Kidney (tissue), 14 donors: Measurements from ENCODE around the gene STAP2. TPM values are rescaled to one million over a fixed set of nuclear protein-coding genes. Genes with fewer than 3 reads are reported as not detected.
"Not testable (repeated sequence)": the region's sequence is repeated elsewhere in the genome, so short reads cannot be mapped to it uniquely, and the experiment has no call there.

Source experiments
- DNase-seq, 5 donors: peaks; one replicate each; pipeline ENCODE4 v3.0.0-alpha.2; 2013 to 2020
- FAIRE-seq: peaks from 2 replicates; lab custom pipeline; 2012; peaks lifted over from hg19 to GRCh38; lab: Jason Lieb, UNC
- H3K27ac ChIP-seq, 2 donors: one replicate each; pipeline ENCODE4 v1.7.0; 2013; ENCODE audit warnings: low read depth in 2 of 2, low read length in 2 of 2, inconsistent platforms in 1 of 2
- H3K27me3 ChIP-seq: one replicate; pipeline ENCODE4 v1.7.1; 2013; ENCODE audit warnings: low read length, inconsistent platforms; ENCODE audit not compliant: control insufficient read depth, insufficient read depth
- H3K36me3 ChIP-seq, 3 donors: one replicate each; pipeline versions ENCODE4 v1.7.0 to v1.7.1; 2013; ENCODE audit warnings: low read length in 3 of 3, control low read depth in 1 of 3, inconsistent platforms in 1 of 3; ENCODE audit not compliant: insufficient read depth in 3 of 3, control insufficient read depth in 2 of 3
- H3K4me1 ChIP-seq, 3 donors: one replicate each; pipeline versions ENCODE4 v1.7.0 to v1.7.1; 2013; ENCODE audit warnings: low read length in 3 of 3, inconsistent platforms in 1 of 3, low read depth in 1 of 3; ENCODE audit not compliant: control insufficient read depth in 2 of 3, insufficient read depth in 2 of 3
- H3K4me3 ChIP-seq, 3 donors: one replicate each; pipeline versions ENCODE4 v1.7.0 to v1.8.1; 2013; ENCODE audit warnings: low read length in 3 of 3, control low read depth in 1 of 3, inconsistent platforms in 1 of 3
- H3K9ac ChIP-seq, 3 donors: one replicate each; pipeline versions ENCODE4 v1.7.0 to v1.7.1; 2013; ENCODE audit warnings: low read length in 3 of 3, control low read depth in 1 of 3, inconsistent platforms in 1 of 3
- H3K9me3 ChIP-seq, 3 donors: one replicate each; pipeline versions ENCODE4 v1.7.0 to v1.7.1; 2013; ENCODE audit warnings: low read length in 3 of 3, control low read depth in 1 of 3, inconsistent platforms in 1 of 3; ENCODE audit not compliant: control insufficient read depth in 2 of 3, insufficient read depth in 1 of 3
- CTCF ChIP-seq: IDR thresholded peaks from 3 replicates; pipeline ENCODE4 v1.5.1; 2012; ENCODE audit warnings: mild to moderate bottlenecking, moderate library complexity, borderline replicate concordance; ENCODE audit not compliant: insufficient read depth; ENCODE audit errors: extremely low read depth
- intact Hi-C: fragments of 100-400 bp; cut with DNase I; formaldehyde crosslinking; loops from one replicate; pipeline ENCODE4 v1.11.1; 2022
- polyA plus RNA-seq: library from polyadenylated mRNA; stranded (reverse); fragments of 350-450 nt; fragmentation: Illumina TruSeq; extraction: RNeasy Lipid Tissue Mini Kit (QIAGEN cat#74804); gene quantifications from one replicate; pipeline ENCODE4 v1.2.3, GENCODE V29; 2014; ENCODE audit warnings: low read depth, low replicate concordance; ENCODE audit not compliant: insufficient read depth
- total RNA-seq: library from RNA; stranded (reverse); fragmentation: NEBNext Ultra II Directional; extraction: Animal tissue kit (Norgen Biotek cat#: 25700); gene quantifications from one replicate; pipeline ENCODE4 v1.2.1, GENCODE V29; 2021
- donor health status: control.
- donor health status: control.
- donor health status: control.
- donor health status: control.
- donor health status: control.
- donor health status: DM: yes; HTN: yes; CAD: no.
- donor health status: Normal renal cell carcinoma (clear cell type).

STAP2 gene
- total and polyA plus RNA-seq, 2 donors from 2014 or later: 32.3 to 61.5 TPM

- Histone ChIP-seq H3K36me3 (no peaks in the 10 kb centered on the region), H3K9me3 (no peaks in the 10 kb centered on the region), H3K9ac (no peak overlapping the region), H3K27me3 (no peaks in the 10 kb centered on the region), H3K4me1 (no peaks in the 10 kb centered on the region), H3K4me3 (no peak overlapping the region), H3K27ac (no peak overlapping the region)
- DNase-seq (no peak), FAIRE-seq (no peak)
- intact Hi-C loops: no loop called here
- no peak for TF ChIP-seq CTCF
These were observed 15.7 kb upstream of the STAP2 start for GRCh38 chr19:4354282-4354681.

GRCh38 chr19:4352701-4353121, 14.1 kb upstream of the STAP2 start:
- Histone ChIP-seq H3K27me3 (no peaks in the 10 kb centered on the region), H3K4me1 (no peaks in the 10 kb centered on the region), H3K36me3 (no peaks in the 10 kb centered on the region), H3K27ac (no peak overlapping the region), H3K4me3 (no peak overlapping the region), H3K9me3 (no peaks in the 10 kb centered on the region), H3K9ac (no peak overlapping the region)
- intact Hi-C loops: no loop called here
- TF ChIP-seq CTCF: peak; percentile 81
- DNase-seq (peak in 4 of 5 donors; percentile 58 to 84 (median 77)), FAIRE-seq (no peak)

- no peak for FAIRE-seq
- TF ChIP-seq CTCF: no peak
- DNase-seq: no peak
- H3K27ac ChIP-seq: no peak overlapping the region
- intact Hi-C loops: no loop called here
- H3K9me3 ChIP-seq: no peaks in the 10 kb centered on the region
- H3K4me1 ChIP-seq: no peaks in the 10 kb centered on the region
- no peaks in the 10 kb centered on the region for H3K27me3 ChIP-seq
- H3K4me3 ChIP-seq: no peak overlapping the region
- no peak overlapping the region for H3K9ac ChIP-seq
- H3K36me3 ChIP-seq: peaks cover 0 to 4% (median 2%) of the 10 kb centered on the region in 3 donors
These were observed 12.1 kb upstream of the STAP2 start for GRCh38 chr19:4350726-4351125.

GRCh38 chr19:4350111-4350510, 11.5 kb upstream of the STAP2 start:
- intact Hi-C loops: no loop called here
- Histone ChIP-seq H3K4me3 (no peak overlapping the region), H3K9ac (no peak overlapping the region), H3K4me1 (no peaks in the 10 kb centered on the region), H3K36me3 (peaks cover 0 to 4% (median 2%) of the 10 kb centered on the region in 3 donors), H3K9me3 (no peaks in the 10 kb centered on the region), H3K27ac (no peak overlapping the region), H3K27me3 (no peaks in the 10 kb centered on the region)
- TF ChIP-seq CTCF: no peak
- FAIRE-seq: no peak
- no peak for DNase-seq

GRCh38 chr19:4349225-4349624, 10.6 kb upstream of the STAP2 start:
- H3K4me3 ChIP-seq, H3K27ac ChIP-seq, H3K9me3 ChIP-seq, FAIRE-seq, DNase-seq, H3K36me3 ChIP-seq, H3K27me3 ChIP-seq, H3K9ac ChIP-seq, H3K4me1 ChIP-seq, intact Hi-C loops: not testable (repeated sequence)
